Subcutaneous adipose tissue (tissue), 4 donors: Measurements from ENCODE around the gene SCGB3A2. TPM values are rescaled to one million over a fixed set of nuclear protein-coding genes. Genes with fewer than 3 reads are reported as not detected.

Experiments
- total RNA-seq, 4 donors: library from RNA; depleted of rRNA; stranded (reverse); fragments of >200 nt; gene quantifications; one replicate each; pipeline ENCODE4 v1.1.0, GENCODE V29; 2016
- TF ChIP-seq, protein P1 (sequence below): fragments of 450-650 bp; IDR thresholded peaks from one replicate; pipeline ENCODE4 v1.5.1; 2016; ENCODE audit warnings: low read depth, mild to moderate bottlenecking, control low read depth, antibody characterized with exemption, moderate library complexity

SCGB3A2 gene, protein sequence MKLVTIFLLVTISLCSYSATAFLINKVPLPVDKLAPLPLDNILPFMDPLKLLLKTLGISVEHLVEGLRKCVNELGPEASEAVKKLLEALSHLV
- not detected for total RNA-seq

DNA sequence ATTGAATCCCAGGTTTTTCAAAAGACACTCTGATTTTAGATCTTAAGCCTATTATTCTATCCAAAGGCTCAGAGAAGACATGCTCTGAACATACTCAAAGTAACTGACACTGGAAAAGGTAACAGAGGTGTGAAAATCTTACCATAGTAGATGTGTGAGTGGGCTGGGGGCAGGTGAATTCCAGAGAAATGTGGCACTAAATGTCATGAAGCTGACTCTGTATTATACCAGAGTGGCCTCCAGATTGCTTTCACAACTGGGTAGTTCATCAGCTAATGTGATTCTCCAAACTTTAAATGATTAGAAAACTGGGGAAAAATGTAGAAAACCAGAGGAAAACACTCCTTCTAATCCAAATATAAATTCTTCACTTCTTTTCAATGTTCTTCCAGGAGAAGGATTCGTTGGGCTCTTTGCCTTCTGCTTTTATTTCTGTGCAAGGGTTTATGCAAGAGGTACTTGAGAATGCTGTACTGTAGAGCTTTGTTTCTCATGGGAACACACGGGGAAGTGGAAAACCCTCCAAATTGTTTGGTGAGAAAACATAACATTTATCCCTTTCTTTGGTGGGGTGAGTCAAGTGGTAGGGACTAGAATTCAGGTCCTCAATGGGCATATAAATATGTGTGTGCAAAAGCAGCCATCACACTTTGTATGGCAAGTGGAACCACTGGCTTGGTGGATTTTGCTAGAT is at the start of gene SCGB3A2:
TSS of gene SCGB3A2 (plus strand) at position 646 of the 694 bp plus-strand sequence. CDS start 93 bp downstream, outside the sequence.
- TF ChIP-seq, protein P1, sequence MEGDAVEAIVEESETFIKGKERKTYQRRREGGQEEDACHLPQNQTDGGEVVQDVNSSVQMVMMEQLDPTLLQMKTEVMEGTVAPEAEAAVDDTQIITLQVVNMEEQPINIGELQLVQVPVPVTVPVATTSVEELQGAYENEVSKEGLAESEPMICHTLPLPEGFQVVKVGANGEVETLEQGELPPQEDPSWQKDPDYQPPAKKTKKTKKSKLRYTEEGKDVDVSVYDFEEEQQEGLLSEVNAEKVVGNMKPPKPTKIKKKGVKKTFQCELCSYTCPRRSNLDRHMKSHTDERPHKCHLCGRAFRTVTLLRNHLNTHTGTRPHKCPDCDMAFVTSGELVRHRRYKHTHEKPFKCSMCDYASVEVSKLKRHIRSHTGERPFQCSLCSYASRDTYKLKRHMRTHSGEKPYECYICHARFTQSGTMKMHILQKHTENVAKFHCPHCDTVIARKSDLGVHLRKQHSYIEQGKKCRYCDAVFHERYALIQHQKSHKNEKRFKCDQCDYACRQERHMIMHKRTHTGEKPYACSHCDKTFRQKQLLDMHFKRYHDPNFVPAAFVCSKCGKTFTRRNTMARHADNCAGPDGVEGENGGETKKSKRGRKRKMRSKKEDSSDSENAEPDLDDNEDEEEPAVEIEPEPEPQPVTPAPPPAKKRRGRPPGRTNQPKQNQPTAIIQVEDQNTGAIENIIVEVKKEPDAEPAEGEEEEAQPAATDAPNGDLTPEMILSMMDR = no peak

DNA sequence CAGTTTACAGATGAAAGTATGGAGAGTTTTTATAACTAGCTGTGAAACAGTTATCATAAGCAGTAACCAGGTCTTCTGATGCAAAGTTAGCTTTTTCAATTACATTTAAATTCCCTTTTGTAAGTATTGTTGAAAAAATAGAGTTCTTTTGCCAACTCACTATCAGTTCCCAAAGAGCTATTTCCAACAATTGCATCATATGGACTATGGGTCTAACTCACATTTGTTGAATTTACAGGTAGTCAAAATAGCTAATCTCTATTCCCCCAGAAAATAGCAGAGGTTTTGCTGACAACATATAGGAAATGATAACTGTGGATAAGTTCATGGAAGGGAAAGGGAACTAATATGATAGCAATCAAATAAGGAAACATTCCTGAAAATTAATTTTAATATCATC is 48.5 kb upstream of the SCGB3A2 start:
- TF ChIP-seq, protein P1 = no peak

DNA sequence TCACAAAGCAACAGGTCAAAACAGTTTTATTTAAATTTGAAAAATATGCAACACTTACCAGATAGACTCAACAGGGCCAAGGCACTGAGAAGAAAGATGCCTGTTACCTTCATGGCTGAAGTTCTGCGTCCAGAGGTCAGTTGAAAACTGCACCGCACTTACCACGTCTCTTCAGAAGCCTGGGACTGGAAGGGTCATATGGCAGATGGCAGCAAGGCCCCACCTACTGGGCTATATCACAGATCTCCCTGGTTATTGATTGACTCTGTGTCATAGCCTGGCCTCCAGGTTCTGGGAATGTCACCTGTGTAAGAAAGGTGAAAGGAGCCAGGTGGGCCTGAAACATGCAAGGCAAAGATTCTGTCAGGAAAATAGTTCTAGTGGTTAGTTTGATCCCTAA is 47.0 kb upstream of the SCGB3A2 start, which contains the start of gene SPINK1:
TSS of gene SPINK1 (minus strand) at position 207 of the 400 bp plus-strand sequence. CDS start at position 113, 94 bp downstream.
- TF ChIP-seq, protein P1 = no peak

DNA sequence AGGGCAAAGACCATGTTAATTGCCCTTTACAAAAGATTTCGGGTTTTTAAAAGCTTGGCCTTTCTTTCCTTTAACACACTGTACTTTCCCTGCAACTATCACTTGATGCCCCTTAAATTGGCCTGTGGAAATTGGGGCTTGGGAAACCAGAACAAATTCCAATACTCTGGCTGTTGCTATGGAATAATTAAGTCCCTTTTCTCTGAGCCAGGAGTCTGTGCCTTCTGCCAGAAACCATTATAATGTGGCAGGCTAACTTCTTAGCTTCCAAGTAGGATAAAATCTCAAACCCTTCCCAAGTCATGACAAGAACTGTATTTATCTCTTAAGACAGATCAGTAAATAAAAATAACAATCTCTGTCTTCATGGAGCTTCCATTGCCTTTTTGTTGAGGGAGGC is 46.0 kb upstream of the SCGB3A2 start:
- TF ChIP-seq, protein P1 = no peak

DNA sequence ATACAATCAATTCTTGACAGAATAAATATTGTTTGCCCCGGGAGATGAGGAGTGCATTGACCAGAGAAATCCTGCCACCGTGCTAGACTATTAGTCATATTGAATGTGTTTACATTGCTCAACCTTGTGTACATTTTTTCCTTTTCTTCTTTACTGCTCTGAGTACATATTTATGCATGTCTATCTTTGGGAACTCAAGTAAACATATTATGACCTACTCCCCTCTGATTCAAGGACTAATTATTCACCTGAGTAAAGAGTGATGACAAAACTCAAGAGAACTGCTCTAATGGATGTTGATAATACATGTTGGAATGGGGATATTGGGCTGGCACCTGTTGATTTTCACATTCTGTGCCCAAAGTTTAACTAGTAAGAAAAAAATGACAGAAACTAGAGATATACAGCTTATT is 43.1 kb upstream of the SCGB3A2 start:
- TF ChIP-seq, protein P1 = no peak

DNA sequence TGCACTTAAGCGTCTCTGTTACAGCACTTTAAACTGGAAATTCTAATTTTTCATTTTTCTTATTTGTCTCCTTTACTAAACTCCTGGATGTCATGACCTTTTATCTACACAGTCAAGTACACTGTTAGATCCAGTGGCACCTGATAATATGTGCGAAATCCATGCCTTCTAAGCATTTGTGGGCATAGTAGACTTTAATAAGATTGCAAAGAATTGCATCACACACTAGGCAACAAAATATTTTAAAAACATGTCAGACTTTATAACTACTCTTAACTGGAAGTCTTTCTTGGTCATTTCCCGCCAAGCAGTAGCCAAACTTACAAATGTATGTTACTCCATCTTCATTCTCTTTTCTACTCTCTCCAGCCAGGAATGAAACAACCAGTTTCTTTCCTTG is 42.1 kb upstream of the SCGB3A2 start:
- TF ChIP-seq, protein P1 = no peak

DNA sequence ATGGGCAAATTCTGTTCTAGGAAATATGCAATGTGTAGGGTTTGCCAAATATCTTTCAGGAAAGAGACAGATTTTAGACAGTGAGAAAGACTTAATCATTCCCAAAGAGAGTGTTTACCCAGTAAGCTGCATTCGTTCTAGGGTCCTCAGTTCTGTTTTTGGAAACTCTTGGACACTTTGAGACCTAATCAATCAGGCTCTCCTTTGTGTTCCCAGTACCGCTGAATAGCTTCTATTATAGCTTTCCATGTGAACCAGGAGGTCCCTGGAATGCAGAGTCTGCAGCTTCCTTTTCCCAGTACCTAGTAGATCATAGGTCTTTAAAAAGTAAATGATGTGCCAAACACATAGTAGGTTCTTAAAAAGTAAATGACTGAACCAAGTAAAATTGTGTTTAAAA is 35.6 kb upstream of the SCGB3A2 start:
- TF ChIP-seq, protein P1 = no peak
